ENCODE measurements around the gene BEST4. TPM values are rescaled to one million over a fixed set of nuclear protein-coding genes. Genes with fewer than 3 reads are reported as not detected.

The BEST4 gene
- total RNA-seq, 2 experiments from 2014 or later = 0.44 to 3.1 TPM

DNA sequence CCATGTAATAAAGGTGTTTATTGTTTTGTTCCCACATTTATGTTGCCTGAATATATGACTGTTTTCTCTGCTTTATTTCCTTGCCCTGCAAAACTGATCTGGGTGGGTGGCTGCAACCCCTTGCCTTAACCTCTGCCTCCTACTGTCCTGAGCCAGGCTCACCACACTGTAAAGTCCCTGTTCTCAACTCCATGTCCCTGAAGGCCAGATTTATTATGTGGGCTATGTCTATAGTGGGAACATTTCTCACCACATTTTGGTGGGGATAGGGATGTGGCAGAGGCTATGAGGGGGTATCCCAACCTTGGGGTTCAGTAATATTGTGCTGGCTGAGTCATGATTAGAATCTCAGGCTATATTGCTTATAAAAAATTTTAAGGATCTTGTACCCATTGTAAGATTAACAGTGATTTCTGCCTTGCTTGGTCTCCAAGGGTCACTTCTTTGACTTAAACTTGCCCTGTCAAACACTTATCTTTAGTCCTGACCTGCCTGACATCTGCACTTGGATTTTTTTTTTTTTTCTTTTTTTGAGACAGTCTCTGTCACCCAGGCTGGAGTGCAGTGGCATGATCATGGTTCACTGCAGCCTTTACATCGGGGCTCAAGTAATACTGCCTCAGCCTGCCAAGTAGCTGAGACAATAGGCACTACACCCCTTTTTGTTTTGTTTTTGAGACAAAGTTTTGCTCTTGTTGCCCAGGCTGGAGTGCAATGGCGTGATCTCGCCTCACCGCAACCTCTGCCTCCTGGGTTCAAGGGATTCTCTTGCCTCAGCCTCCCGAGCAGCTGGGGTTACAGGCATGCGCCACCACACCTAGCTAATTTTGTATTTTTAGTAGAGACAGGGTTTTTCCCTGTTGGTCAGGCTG, 9.0 kb downstream of the BEST4 start:
- POLR2A ChIA-PET = interaction anchor here (4.4 kb wide), 2 partner anchors 57 to 67 kb away, joined by 18 to 22 read pairs; no protein-coding TSS in a partner anchor
- Histone ChIP-seq H2AFZ (ENCODE audit: low read length) (no peak overlapping the region), H3K4me3 (ENCODE audit: low read depth, low read length, poor library complexity, severe bottlenecking) (peak overlapping the region; percentile 99), H3K9me2 (ENCODE audit: insufficient read depth, low read length) (no peaks in the 10 kb centered on the region), H3K4me1 (ENCODE audit: insufficient read depth, low read length, poor library complexity, severe bottlenecking) (peaks cover 41% of the 10 kb centered on the region), H3K27ac (ENCODE audit: low read depth, low read length, poor library complexity, severe bottlenecking) (no peak overlapping the region), H4K20me1 (ENCODE audit: insufficient read depth, low read length) (peaks cover 10% of the 10 kb centered on the region), H3K4me2 (ENCODE audit: low read length) (peak overlapping the region; percentile 93), H3K79me2 (ENCODE audit: insufficient read depth, low read depth, low read length) (peaks cover 53% of the 10 kb centered on the region), H3K36me3 (ENCODE audit: insufficient read depth, low read length) (peaks cover 71% of the 10 kb centered on the region), H3K9me3 (ENCODE audit: low read length) (no peaks in the 10 kb centered on the region)
- CTCF ChIA-PET (ENCODE audit: unreplicated experiment) = no interaction called here
- TF ChIP-seq, protein P1, sequence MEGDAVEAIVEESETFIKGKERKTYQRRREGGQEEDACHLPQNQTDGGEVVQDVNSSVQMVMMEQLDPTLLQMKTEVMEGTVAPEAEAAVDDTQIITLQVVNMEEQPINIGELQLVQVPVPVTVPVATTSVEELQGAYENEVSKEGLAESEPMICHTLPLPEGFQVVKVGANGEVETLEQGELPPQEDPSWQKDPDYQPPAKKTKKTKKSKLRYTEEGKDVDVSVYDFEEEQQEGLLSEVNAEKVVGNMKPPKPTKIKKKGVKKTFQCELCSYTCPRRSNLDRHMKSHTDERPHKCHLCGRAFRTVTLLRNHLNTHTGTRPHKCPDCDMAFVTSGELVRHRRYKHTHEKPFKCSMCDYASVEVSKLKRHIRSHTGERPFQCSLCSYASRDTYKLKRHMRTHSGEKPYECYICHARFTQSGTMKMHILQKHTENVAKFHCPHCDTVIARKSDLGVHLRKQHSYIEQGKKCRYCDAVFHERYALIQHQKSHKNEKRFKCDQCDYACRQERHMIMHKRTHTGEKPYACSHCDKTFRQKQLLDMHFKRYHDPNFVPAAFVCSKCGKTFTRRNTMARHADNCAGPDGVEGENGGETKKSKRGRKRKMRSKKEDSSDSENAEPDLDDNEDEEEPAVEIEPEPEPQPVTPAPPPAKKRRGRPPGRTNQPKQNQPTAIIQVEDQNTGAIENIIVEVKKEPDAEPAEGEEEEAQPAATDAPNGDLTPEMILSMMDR (conservative IDR thresholded peaks at IDR 0.05; ENCODE audit: low read length) = no peak
- no peak for TF ChIP-seq EZH2phosphoT487 (IDR thresholded peaks at IDR 0.05; ENCODE audit: borderline replicate concordance, low read depth, low read length)
- BruUV-seq (replicated peaks) = no TSS peak
- intact Hi-C loops (cut with micrococcal nuclease; ENCODE audit: unreplicated experiment) = no loop called here
- DNase-seq (ENCODE audit: low spot score) = no peak

DNA sequence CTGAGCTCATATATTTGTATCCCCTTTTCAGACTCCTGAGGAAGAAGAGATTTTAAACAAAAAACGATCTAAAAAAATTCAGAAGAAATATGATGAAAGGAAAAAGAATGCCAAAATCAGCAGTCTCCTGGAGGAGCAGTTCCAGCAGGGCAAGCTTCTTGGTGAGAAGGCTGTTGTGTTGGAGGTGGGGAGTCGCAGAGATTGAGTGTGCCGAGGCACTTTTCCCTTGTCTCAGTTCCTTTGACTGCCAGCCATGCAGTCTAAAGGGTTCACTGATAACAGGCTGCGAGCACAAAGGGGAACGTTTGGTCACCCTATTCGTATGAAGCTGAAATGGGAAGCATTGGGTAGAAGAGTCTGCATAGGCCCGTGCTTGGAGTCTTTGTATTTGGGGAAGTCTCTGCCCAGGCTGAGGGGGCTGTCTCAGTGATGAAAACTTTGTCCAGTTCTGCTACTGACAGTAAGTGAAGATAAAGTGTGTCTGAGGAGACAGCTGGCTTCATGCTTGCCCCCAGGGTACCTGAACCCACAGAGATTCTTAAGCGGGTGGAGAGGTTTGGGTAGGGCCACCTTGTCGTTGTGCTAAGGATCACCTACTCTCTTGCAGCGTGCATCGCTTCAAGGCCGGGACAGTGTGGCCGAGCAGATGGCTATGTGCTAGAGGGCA, 9.9 kb downstream of the BEST4 start:
- Histone ChIP-seq H3K9me2 (ENCODE audit: insufficient read depth, low read length) (no peaks in the 10 kb centered on the region), H3K27ac (ENCODE audit: low read depth, low read length, poor library complexity, severe bottlenecking) (peak overlapping the region; percentile 68), H3K4me3 (ENCODE audit: low read depth, low read length, poor library complexity, severe bottlenecking) (peak overlapping the region; percentile 99), H3K36me3 (ENCODE audit: insufficient read depth, low read length) (peaks cover 71% of the 10 kb centered on the region), H3K4me1 (ENCODE audit: insufficient read depth, low read length, poor library complexity, severe bottlenecking) (peaks cover 34% of the 10 kb centered on the region), H3K4me2 (ENCODE audit: low read length) (peak overlapping the region; percentile 93), H2AFZ (ENCODE audit: low read length) (no peak overlapping the region), H3K79me2 (ENCODE audit: insufficient read depth, low read depth, low read length) (peaks cover 54% of the 10 kb centered on the region), H4K20me1 (ENCODE audit: insufficient read depth, low read length) (peaks cover 10% of the 10 kb centered on the region), H3K9me3 (ENCODE audit: low read length) (no peaks in the 10 kb centered on the region)
- ChIA-PET POLR2A (interaction anchor here (0.7 to 4.4 kb wide), 4 partner anchors 28 to 66 kb away, joined by 3 to 22 read pairs (median 10); no protein-coding TSS in a partner anchor), CTCF (ENCODE audit: unreplicated experiment) (no interaction called here)
- no peak for DNase-seq (ENCODE audit: low spot score)
- intact Hi-C loops (cut with micrococcal nuclease; ENCODE audit: unreplicated experiment) = no loop called here
- no peak for TF ChIP-seq EZH2phosphoT487 (IDR thresholded peaks at IDR 0.05; ENCODE audit: borderline replicate concordance, low read depth, low read length)
- TF ChIP-seq, protein P1 (conservative IDR thresholded peaks at IDR 0.05; ENCODE audit: low read length) = no peak
- BruUV-seq (replicated peaks) = no TSS peak
